ENCODE results near the gene PTPRT.

DNA sequence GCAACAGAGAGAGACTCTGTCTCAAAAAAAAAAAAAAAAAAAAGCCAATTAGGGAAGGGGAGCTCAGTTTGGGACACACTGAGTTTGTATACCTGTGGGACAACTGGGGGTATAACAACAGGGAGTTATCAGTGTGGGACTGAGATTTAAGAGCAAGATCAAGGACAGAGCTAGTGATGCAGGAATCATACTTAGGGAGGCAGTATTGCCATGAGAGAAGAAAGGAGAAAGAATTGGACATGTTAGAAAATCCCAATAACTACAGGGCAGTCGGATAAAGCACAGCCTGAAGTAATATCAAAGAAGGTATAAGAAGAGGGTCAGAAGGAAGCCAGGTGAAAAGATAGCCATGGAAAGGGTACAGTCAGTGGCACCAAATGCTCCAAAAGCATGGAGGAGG is 121.2 kb downstream of the PTPRT start:
- TF ChIP-seq POLR2A (IDR thresholded peaks at IDR 0.05) (no peak), CTCF (IDR thresholded peaks at IDR 0.05) (no peak)
